Urothelium cell line (cell line): ENCODE data around the gene EGLN2.
"Not testable (repeated sequence)": the region's sequence is repeated elsewhere in the genome, so short reads cannot be mapped to it uniquely, and the experiment has no call there.

Experiments
- DNase-seq: peaks from one replicate; pipeline ENCODE4 v3.0.0; 2011; ENCODE audit warnings: low spot score, mixed read lengths
- FAIRE-seq: peaks from 2 replicates; lab custom pipeline; 2011; peaks lifted over from hg19 to GRCh38; lab: Jason Lieb, UNC

Gene EGLN2

DNA sequence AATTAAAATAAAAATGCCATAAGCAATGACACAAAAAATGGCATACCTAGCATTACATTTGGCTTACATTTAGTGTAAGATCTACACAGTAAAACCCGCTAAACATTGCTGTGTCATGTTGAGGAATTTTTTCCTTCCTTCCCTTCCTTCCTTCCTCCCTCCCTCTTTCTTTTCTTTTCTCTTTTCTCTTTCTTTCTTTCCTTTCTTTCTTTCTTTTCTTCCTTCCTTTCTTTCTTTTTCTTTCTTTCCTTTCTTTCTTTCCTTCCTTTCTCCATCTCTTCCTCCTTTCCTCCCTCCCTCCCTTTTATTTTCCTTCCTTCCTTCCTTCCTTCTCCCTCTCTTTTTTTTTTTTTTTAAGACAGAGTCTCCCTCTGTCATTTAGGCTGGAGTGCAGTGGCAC, 39.5 kb downstream of the EGLN2 start:
- FAIRE-seq, DNase-seq: not testable (repeated sequence)

DNA sequence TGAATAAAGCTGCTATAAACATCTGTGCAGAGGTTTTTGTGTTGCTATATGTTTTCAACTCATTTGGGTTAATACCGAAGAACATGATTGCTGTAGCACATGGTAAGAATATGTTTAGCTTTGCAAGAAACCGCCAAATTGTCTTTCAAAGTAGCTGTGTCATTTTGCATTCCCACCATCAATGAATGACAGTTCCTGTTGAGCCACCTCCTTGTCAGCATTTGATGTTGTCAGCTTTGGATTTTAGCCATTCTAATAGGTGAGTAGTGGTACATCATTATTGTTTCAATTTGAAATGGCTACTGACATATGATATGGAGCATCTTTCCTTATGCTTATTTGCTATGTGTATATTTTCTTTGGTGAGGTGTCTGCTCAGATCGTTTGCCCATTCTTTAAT, 43.0 kb downstream of the EGLN2 start:
- not testable (repeated sequence) for DNase-seq, FAIRE-seq

DNA sequence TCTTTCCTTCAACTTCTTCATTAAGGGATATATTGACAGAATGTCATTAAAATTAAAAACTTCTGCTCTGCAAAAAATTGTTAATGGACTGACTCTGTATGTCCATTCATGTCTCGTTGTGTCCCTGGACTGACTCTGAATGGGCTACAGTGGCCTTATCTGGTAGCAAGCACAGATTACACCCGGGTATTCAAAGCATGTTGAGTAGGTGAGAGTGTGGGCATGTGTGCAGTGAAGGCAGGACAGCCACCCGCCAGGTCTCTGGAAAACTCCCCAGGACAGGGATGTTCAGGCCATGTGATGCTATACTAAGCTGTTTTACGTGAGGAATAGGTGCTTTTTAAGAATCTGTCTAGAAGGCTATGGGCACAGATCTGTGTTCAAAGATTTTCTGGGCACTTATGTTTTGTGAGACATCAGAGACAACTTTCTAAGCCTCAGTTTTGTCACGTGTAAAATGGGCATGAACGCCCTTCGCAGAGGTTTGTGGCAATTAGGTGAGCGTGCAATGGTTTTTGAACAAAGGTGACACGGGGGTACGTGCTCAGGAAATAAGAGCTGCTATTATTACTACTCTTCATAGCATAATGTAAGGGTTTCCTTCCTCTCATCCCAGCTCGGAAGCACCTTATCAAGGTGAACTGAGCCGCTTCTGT, 44.1 kb downstream of the EGLN2 start:
- not testable (repeated sequence) for DNase-seq, FAIRE-seq

- FAIRE-seq, DNase-seq: not testable (repeated sequence)
Observed at GRCh38 chr19:40843653-40844052, 44.7 kb downstream of the EGLN2 start.

- FAIRE-seq, result not testable (repeated sequence)
Observed at GRCh38 chr19:40846722-40847121, 47.7 kb downstream of the EGLN2 start.

GRCh38 chr19:40850277-40850676, 51.3 kb downstream of the EGLN2 start, which contains the start of gene CYP2A6:
Gene CYP2A6, minus strand, starts transcription at chr19:40850447. Its CDS starts 21 bp downstream, at chr19:40850426.
- not testable (repeated sequence) for DNase-seq, FAIRE-seq

More at GRCh38 chr19:40846722-40847121, 47.7 kb downstream of the EGLN2 start:
- DNase-seq, result not testable (repeated sequence)

GRCh38 chr19:40852467-40853152, 53.6 kb downstream of the EGLN2 start:
- not testable (repeated sequence) for FAIRE-seq

More at GRCh38 chr19:40852467-40853152, 53.6 kb downstream of the EGLN2 start:
- DNase-seq, result not testable (repeated sequence)
